ENCODE data around the gene NUTM1. TPM values are rescaled to one million over a fixed set of nuclear protein-coding genes. Genes with fewer than 3 reads are reported as not detected.
"Not testable (repeated sequence)": the region's sequence is repeated elsewhere in the genome, so short reads cannot be mapped to it uniquely, and the experiment has no call there.

The NUTM1 gene
- total RNA-seq, 2 experiments from 2014 or later, result not detected

- Mint-ChIP-seq H3K27ac (peak overlapping the region; percentile 66), H3K27me3 (no peaks in the 10 kb centered on the region), H3K4me3 (peak overlapping the region; percentile 88), H3K4me1 (ENCODE audit: low read depth) (peaks cover 41% of the 10 kb centered on the region), H3K36me3 (ENCODE audit: low read depth) (peaks cover 26% of the 10 kb centered on the region), H3K9me3 (no peaks in the 10 kb centered on the region)
- intact Hi-C loops (cut with DNase I, micrococcal nuclease), result loop anchor here (5.0 kb wide), 5 partner anchors 113 to 647 kb away; partner anchors contain the start of genes EMC4 (in 1 of the 2), EMC7 (in 1 of the 2), PGBD4 (in 1 of the 2) and ZNF770 (in 1 of the 2)
- Histone ChIP-seq H3K27ac (ENCODE audit: low read depth in 1 of 2, low read length in 2 of 2) (no peak overlapping the region), H3K9me3 (ENCODE audit: control insufficient read depth in 1 of 2, insufficient read depth in 1 of 2, low read length in 2 of 2) (no peaks in the 10 kb centered on the region), H3K27me3 (ENCODE audit: control insufficient read depth in 1 of 2, insufficient read depth in 2 of 2, low read length in 2 of 2) (no peaks in the 10 kb centered on the region), H3K4me1 (ENCODE audit: insufficient read depth, low read length) (peaks cover 41% of the 10 kb centered on the region), H3K4me3 (ENCODE audit: low read length) (no peak overlapping the region), H3K36me3 (ENCODE audit: insufficient read depth, low read length) (peaks cover 17% of the 10 kb centered on the region)
- ATAC-seq (ENCODE audit: poor library complexity) (no peak), DNase-seq (no peak)
- ChIA-PET CTCF (interaction anchor here (5.5 kb wide), 1 partner anchor 28 kb away, joined by 37 read pairs; the partner anchor contains the start of gene LPCAT4), POLR2A (interaction anchor here (5.3 kb wide), 2 partner anchors 13 to 27 kb away, joined by 72 to 127 read pairs; partner anchors contain the start of gene LPCAT4)
- TF ChIP-seq CTCF (IDR thresholded peaks at IDR 0.05), result no peak
Measured at GRCh38 chr15:34339946-34340345, 3.2 kb upstream of the NUTM1 start.

- H3K27me3 Mint-ChIP-seq, result no peaks in the 10 kb centered on the region
- peaks cover 24% of the 10 kb centered on the region for H3K36me3 Mint-ChIP-seq (ENCODE audit: low read depth)
- peak in 1 of 14 experiments; percentile 32 for DNase-seq
- CTCF ChIA-PET, result interaction anchor here (2.0 kb wide), 1 partner anchor 13 kb away, joined by 14 read pairs; no protein-coding TSS in a partner anchor
- H3K4me1 ChIP-seq (ENCODE audit: insufficient read depth, low read length), result peaks cover 30% of the 10 kb centered on the region
- H3K27me3 ChIP-seq (ENCODE audit: control insufficient read depth in 1 of 2, insufficient read depth in 2 of 2, low read length in 2 of 2), result no peaks in the 10 kb centered on the region
- peak overlapping the region in 1 of 2 donors; percentile 87 for H3K27ac ChIP-seq (ENCODE audit: low read depth in 1 of 2, low read length in 2 of 2)
- POLR2A ChIA-PET, result no interaction called here
- H3K4me1 Mint-ChIP-seq (ENCODE audit: low read depth), result peaks cover 24% of the 10 kb centered on the region
- H3K9me3 ChIP-seq (ENCODE audit: control insufficient read depth in 1 of 2, insufficient read depth in 1 of 2, low read length in 2 of 2), result no peaks in the 10 kb centered on the region
- no peak for TF ChIP-seq CTCF (IDR thresholded peaks at IDR 0.05)
- H3K4me3 Mint-ChIP-seq, result peak overlapping the region; percentile 88
- H3K9me3 Mint-ChIP-seq, result no peaks in the 10 kb centered on the region
- ATAC-seq (ENCODE audit: poor library complexity), result no peak
- peaks cover 17% of the 10 kb centered on the region for H3K36me3 ChIP-seq (ENCODE audit: insufficient read depth, low read length)
- peak overlapping the region; percentile 89 for H3K4me3 ChIP-seq (ENCODE audit: low read length)
- intact Hi-C loops (cut with DNase I, micrococcal nuclease), result loop anchor here in 1 of 2 experiments (1.0 to 5.0 kb wide), 5 partner anchors 11 to 646 kb away; partner anchors contain the start of gene ZNF770
- peak overlapping the region; percentile 84 for H3K27ac Mint-ChIP-seq
Measured at GRCh38 chr15:34341381-34342212, 1.5 kb upstream of the NUTM1 start.

GRCh38 chr15:34342213-34342736 is 840 bp upstream of the NUTM1 start:
- H3K27me3 ChIP-seq (ENCODE audit: control insufficient read depth in 1 of 2, insufficient read depth in 2 of 2, low read length in 2 of 2); H3K9me3 Mint-ChIP-seq; H3K9me3 ChIP-seq (ENCODE audit: control insufficient read depth in 1 of 2, insufficient read depth in 1 of 2, low read length in 2 of 2); ATAC-seq (ENCODE audit: poor library complexity); H3K27me3 Mint-ChIP-seq: not testable (repeated sequence)
- intact Hi-C loops (cut with DNase I, micrococcal nuclease), result loop anchor here in 1 of 2 experiments (1.0 to 5.0 kb wide), 5 partner anchors 12 to 645 kb away; partner anchors contain the start of gene ZNF770
- ChIA-PET CTCF (interaction anchor here (0.9 to 2.2 kb wide), 9 partner anchors 13 to 117 kb away, joined by 3 to 49 read pairs (median 5); partner anchors contain the start of genes EMC4 and LPCAT4), POLR2A (interaction anchor here (0.8 to 2.2 kb wide), 10 partner anchors 14 to 241 kb away, joined by 3 to 49 read pairs (median 5); partner anchors contain the start of genes EMC7, LPCAT4 and PGBD4)
- Histone ChIP-seq H3K4me1 (ENCODE audit: insufficient read depth, low read length) (peaks cover 24% of the 10 kb centered on the region), H3K36me3 (ENCODE audit: insufficient read depth, low read length) (peaks cover 17% of the 10 kb centered on the region), H3K4me3 (ENCODE audit: low read length) (peak overlapping the region; percentile 89), H3K27ac (ENCODE audit: low read depth in 1 of 2, low read length in 2 of 2) (peak overlapping the region; percentile 85 to 87)
- peaks cover 17% of the 10 kb centered on the region for H3K4me1 Mint-ChIP-seq (ENCODE audit: low read depth)
- peak overlapping the region; percentile 84 for H3K27ac Mint-ChIP-seq
- H3K36me3 Mint-ChIP-seq (ENCODE audit: low read depth), result peaks cover 18% of the 10 kb centered on the region
- peak in 2 of 14 experiments; percentile 37 to 51 for DNase-seq
- peak overlapping the region; percentile 88 for H3K4me3 Mint-ChIP-seq
